ENCODE data around the gene CBARP.
A peak's percentile ranks its signal among the peaks of the same experiment; 100 is the strongest.

The CBARP gene

GRCh38 chr19:1238369-1239303, 831 bp upstream of the CBARP start:
- no peak for DNase-seq

GRCh38 chr19:1237027-1237659, 662 bp downstream of the CBARP start:
- DNase-seq: no peak

- no peak for DNase-seq
Measured at GRCh38 chr19:1236576-1236975, 1.2 kb downstream of the CBARP start.

GRCh38 chr19:1235625-1236538, 1.9 kb downstream of the CBARP start:
- DNase-seq: peak; percentile 90

GRCh38 chr19:1234955-1235380, 2.8 kb downstream of the CBARP start:
- DNase-seq: no peak

GRCh38 chr19:1234051-1234954, 3.5 kb downstream of the CBARP start:
- no peak for DNase-seq

- no peak for DNase-seq
Measured at GRCh38 chr19:1233115-1233667, 4.6 kb downstream of the CBARP start.

GRCh38 chr19:1232652-1233072, 5.1 kb downstream of the CBARP start:
- DNase-seq: no peak

- DNase-seq: no peak
Measured at GRCh38 chr19:1231729-1232637, 5.8 kb downstream of the CBARP start.

- DNase-seq: peak; percentile 75
Measured at GRCh38 chr19:1230783-1231489, 6.9 kb downstream of the CBARP start.

- DNase-seq: no peak
Measured at GRCh38 chr19:1229924-1230782, 7.7 kb downstream of the CBARP start.

GRCh38 chr19:1229056-1229923, 8.5 kb downstream of the CBARP start:
- no peak for DNase-seq

- DNase-seq: no peak
Measured at GRCh38 chr19:1228161-1228957, 9.4 kb downstream of the CBARP start.

GRCh38 chr19:1227304-1228054, 10.3 kb downstream of the CBARP start:
- no peak for DNase-seq

- DNase-seq: no peak
Measured at GRCh38 chr19:1226522-1227303, 11.1 kb downstream of the CBARP start.

- no peak for DNase-seq
Measured at GRCh38 chr19:1226227-1226518, 11.6 kb downstream of the CBARP start.
